Right atrium auricular region (tissue), 2 donors: ENCODE measurements around the gene CADM4. TPM values are rescaled to one million over a fixed set of nuclear protein-coding genes. Genes with fewer than 3 reads are reported as not detected.
"Not testable (repeated sequence)": the region's sequence is repeated elsewhere in the genome, so short reads cannot be mapped to it uniquely, and the experiment has no call there.

Experiments used
- DNase-seq: peaks from one replicate; pipeline ENCODE4 v3.0.0-alpha.2; 2019; ENCODE audit warnings: low spot score
- H3K27ac ChIP-seq, 2 donors: fragments of 200-600 bp; sonication (generic); 1 replicate in 1 of 2; 2 replicates in 1 of 2; pipeline ENCODE4 v1.5.1; 2016 to 2019
- H3K27me3 ChIP-seq, 2 donors: fragments of 200-600 bp; sonication (generic); one replicate each; pipeline versions ENCODE4 v1.5.1 to v1.6.0; 2017 to 2019
- H3K36me3 ChIP-seq: fragments of 200-600 bp; sonication (generic); one replicate; pipeline ENCODE4 v1.5.1; 2016
- H3K4me1 ChIP-seq, 2 donors: fragments of 200-600 bp; sonication (generic); one replicate each; pipeline versions ENCODE4 v1.5.1 to v1.6.0; 2017 to 2019
- H3K4me3 ChIP-seq, 2 donors: fragments of 200-600 bp; sonication (generic); 1 replicate in 1 of 2; 2 replicates in 1 of 2; pipeline ENCODE4 v1.5.1; 2017 to 2019; ENCODE audit warnings: mild to moderate bottlenecking in 1 of 2, moderate library complexity in 1 of 2
- H3K9me3 ChIP-seq, 2 donors: fragments of 200-600 bp; sonication (generic); one replicate each; pipeline ENCODE4 v1.5.1; 2019
- total RNA-seq, 2 donors: library from RNA; depleted of rRNA; stranded (reverse); fragments of >200 nt; gene quantifications; one replicate each; pipeline ENCODE4 v1.1.0, GENCODE V29; 2016
- TF ChIP-seq, protein P1 (sequence below), 2 donors: fragments of 200-600 bp; sonication (generic); IDR thresholded peaks; one replicate each; pipeline ENCODE4 v1.5.1; 2019; ENCODE audit warnings: antibody characterized with exemption in 2 of 2

CADM4 gene
- total RNA-seq, 2 donors from 2014 or later: 6.6 to 9.6 TPM

DNA sequence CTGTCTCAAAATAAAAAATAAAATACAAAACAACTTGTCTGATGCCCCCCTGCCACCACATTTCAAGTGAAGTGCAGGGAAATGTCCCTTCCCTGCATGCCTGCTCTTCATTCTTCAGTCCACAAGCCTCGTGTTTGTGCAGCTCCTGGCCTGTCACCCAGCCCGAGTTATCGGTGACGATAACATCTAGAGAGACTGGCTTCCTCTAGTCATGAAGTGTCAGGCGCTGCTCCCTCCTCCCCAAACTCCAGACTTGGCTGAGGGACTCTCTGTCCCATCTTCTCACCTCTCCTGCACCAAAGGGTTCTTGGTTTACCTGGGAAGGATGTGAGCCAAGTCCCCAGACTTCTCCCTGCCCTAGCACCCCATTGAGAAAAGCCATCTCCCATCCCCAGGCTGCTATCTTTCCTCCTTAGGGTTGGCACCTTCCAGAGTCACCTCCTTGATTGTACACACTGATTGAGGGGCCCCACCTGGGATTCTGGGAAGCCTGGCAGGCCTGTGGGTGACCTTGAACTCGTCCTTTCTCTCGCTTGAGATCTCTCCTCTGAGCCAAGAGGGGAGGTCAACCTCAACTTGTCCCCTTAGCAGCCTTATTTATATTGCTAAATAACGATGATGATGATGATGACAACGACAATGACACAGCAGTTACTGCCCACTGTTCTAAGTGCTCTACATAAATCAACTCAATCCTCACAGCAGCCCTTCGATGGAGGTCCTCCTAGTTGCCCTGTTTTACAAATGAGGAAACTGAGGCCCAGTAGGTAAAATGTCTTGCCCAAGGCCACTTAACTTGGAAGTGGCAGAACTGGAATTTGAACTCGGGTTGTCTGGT lies 43.4 kb upstream of the CADM4 start:
- Histone ChIP-seq H3K4me3 (no peak overlapping the region), H3K36me3 (no peaks in the 10 kb centered on the region), H3K27ac (no peak overlapping the region), H3K4me1 (no peaks in the 10 kb centered on the region), H3K9me3 (no peaks in the 10 kb centered on the region), H3K27me3 (no peaks in the 10 kb centered on the region)
- TF ChIP-seq, protein P1, sequence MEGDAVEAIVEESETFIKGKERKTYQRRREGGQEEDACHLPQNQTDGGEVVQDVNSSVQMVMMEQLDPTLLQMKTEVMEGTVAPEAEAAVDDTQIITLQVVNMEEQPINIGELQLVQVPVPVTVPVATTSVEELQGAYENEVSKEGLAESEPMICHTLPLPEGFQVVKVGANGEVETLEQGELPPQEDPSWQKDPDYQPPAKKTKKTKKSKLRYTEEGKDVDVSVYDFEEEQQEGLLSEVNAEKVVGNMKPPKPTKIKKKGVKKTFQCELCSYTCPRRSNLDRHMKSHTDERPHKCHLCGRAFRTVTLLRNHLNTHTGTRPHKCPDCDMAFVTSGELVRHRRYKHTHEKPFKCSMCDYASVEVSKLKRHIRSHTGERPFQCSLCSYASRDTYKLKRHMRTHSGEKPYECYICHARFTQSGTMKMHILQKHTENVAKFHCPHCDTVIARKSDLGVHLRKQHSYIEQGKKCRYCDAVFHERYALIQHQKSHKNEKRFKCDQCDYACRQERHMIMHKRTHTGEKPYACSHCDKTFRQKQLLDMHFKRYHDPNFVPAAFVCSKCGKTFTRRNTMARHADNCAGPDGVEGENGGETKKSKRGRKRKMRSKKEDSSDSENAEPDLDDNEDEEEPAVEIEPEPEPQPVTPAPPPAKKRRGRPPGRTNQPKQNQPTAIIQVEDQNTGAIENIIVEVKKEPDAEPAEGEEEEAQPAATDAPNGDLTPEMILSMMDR (IDR thresholded peaks at IDR 0.05): no peak
- no peak for DNase-seq

DNA sequence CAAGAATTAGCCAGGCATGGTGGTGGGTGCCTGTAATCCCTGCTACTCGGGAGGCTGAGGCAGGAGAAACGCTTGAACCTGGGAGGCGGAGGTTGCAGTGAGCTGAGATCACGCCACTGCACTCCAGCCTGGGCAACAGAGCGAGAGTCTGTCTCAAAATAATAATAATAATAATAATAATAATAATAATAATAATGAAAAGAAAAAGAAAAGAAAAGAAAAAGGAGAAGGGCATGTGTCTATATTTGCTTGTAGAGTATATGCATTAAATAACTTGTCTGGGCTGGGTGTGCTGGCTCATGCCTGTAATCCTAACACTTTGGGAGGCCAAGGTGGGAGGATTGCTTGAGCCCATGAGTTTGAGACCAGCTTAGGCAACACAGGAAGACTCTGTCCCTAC lies 42.6 kb upstream of the CADM4 start:
- not testable (repeated sequence) for DNase-seq, H3K9me3 ChIP-seq, H3K27me3 ChIP-seq

DNA sequence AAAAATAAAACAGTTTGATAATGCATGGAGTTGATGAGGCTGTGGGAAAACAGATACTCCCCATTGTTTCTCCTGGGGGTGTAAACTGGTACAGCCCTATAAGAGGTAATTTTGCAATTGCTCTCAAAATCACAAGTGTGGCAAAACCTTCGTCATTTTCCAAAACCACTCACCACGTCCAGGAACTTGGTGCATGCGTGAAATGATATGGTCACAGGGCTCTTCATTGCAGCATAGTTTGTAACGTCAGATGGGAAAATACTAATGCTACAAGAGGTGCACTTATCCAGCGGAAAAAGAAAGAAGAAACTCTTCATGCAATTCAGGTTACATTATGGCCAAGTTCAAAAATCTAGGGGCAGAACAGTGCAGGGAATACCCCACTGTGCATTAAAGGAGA lies 42.2 kb upstream of the CADM4 start:
- DNase-seq: no peak
- Histone ChIP-seq H3K27me3 (no peaks in the 10 kb centered on the region), H3K27ac (no peak overlapping the region), H3K36me3 (no peaks in the 10 kb centered on the region), H3K9me3 (no peaks in the 10 kb centered on the region), H3K4me1 (no peaks in the 10 kb centered on the region), H3K4me3 (no peak overlapping the region)
- TF ChIP-seq, protein P1 (IDR thresholded peaks at IDR 0.05): no peak

More for the DNA sequence above, 42.6 kb upstream of the CADM4 start:
- not testable (repeated sequence) for H3K4me1 ChIP-seq, H3K36me3 ChIP-seq, H3K4me3 ChIP-seq, H3K27ac ChIP-seq

DNA sequence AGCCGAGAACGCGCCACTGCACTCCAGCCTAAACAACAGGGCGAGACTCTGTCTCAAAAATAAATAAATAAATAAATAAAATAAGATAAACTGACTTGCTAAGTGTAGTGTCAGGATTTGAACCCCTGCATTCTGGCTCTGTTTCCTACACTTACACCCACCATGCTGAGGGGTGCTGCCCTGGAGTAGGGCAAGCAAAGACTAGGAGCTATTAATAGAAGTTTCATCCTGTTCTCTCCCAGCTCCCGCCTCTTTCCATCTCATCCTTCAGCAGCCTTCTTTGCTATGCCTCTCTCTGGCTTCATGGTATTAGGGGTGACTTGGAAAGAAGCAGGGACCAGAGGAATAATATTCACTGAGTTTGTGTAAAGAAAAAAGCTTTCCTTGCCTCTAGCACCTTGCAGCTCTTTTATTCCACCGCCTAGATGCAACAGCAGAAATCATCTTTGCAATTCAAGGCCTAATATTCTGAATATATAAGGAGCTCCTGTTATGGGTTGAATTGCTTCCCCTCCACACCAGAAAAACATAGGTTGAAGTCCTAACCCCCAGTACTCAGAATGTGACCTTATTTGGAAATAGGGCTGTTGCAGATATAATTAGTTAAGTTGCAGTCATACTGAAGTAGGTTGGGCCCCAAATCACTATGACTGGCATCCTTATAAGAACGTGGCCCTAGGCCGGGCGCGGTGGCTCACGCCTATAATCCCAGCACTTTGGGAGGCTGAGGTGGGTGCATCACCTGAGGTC lies 39.0 kb upstream of the CADM4 start:
- H3K9me3 ChIP-seq: no peaks in the 10 kb centered on the region
- H3K27ac ChIP-seq: no peak overlapping the region
- no peaks in the 10 kb centered on the region for H3K4me1 ChIP-seq
- no peak for DNase-seq
- H3K36me3 ChIP-seq: no peaks in the 10 kb centered on the region
- TF ChIP-seq, protein P1 (IDR thresholded peaks at IDR 0.05): no peak
- H3K27me3 ChIP-seq: no peaks in the 10 kb centered on the region
- no peak overlapping the region for H3K4me3 ChIP-seq

DNA sequence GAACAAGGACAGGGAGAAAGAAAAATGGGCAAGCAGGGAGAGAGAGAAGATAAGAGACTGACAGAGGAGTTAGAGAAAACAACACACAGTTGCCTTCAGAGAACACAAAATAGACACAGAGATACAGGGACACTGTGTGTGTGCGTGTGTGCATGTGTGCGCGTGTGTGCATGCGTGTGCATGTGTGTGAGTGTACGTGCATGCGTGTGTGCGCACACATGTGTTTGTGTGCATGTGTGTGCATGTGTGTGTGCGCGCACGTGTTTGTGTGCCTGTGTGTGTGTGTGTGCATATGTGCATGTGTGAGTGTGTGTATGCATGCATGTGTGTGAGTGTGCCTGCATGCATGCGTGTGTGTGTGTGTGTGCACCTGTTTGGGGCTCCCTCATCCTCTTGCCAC lies 36.3 kb upstream of the CADM4 start:
- TF ChIP-seq, protein P1 (IDR thresholded peaks at IDR 0.05): no peak
- no peaks in the 10 kb centered on the region for H3K9me3 ChIP-seq
- no peaks in the 10 kb centered on the region for H3K4me1 ChIP-seq
- no peak overlapping the region for H3K27ac ChIP-seq
- no peak for DNase-seq
- H3K27me3 ChIP-seq: no peaks in the 10 kb centered on the region
- H3K36me3 ChIP-seq: no peaks in the 10 kb centered on the region
- H3K4me3 ChIP-seq: no peak overlapping the region

DNA sequence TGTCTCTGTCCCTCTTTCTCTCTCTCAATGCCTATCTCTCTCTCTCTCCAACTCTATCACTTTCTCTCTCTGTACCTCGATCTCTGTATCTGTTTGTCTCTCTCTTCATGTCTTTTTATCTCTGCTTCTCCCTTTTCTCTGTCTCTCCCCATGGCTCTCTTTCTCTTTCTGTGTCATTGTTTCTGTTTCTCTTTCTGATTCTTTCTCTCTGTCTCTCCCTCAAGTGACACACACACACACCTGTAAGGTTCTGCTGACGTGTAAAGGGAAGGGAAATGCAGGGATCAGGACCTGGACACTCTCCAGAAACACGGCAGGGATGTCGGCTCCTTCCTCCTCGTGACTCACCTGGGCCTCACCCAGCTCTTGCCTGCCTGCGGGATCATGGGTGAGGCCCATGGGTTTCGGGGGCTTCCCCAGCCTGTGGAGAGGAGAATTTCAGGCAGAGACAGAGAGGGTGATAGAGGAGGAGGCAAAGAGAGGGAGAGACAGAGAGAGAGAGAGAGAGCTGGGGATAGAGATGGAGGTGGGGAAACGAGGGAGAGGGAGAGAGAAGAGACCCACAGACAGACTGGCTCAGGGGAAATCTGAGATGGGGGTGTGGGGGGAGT lies 35.7 kb upstream of the CADM4 start:
- Histone ChIP-seq H3K36me3 (no peaks in the 10 kb centered on the region), H3K4me1 (peaks cover 0 to 2% of the 10 kb centered on the region in 2 donors), H3K27me3 (no peaks in the 10 kb centered on the region), H3K9me3 (no peaks in the 10 kb centered on the region), H3K27ac (no peak overlapping the region), H3K4me3 (no peak overlapping the region)
- DNase-seq: no peak
- TF ChIP-seq, protein P1 (IDR thresholded peaks at IDR 0.05): no peak
